Medulla oblongata (tissue), 1 donor: Measurements from ENCODE around the gene SLC6A19.

ENCODE experiments used
- DNase-seq: peaks from one replicate; pipeline ENCODE4 v3.0.0-alpha.2; 2015; ENCODE audit errors: extremely low spot score

Gene SLC6A19

GRCh38 chr5:1166370-1166769 lies 35.0 kb upstream of the SLC6A19 start:
- no peak for DNase-seq

GRCh38 chr5:1167361-1167727 lies 34.1 kb upstream of the SLC6A19 start:
- DNase-seq: no peak

GRCh38 chr5:1167728-1168709 lies 33.4 kb upstream of the SLC6A19 start:
- DNase-seq: peak; percentile 85

DNA sequence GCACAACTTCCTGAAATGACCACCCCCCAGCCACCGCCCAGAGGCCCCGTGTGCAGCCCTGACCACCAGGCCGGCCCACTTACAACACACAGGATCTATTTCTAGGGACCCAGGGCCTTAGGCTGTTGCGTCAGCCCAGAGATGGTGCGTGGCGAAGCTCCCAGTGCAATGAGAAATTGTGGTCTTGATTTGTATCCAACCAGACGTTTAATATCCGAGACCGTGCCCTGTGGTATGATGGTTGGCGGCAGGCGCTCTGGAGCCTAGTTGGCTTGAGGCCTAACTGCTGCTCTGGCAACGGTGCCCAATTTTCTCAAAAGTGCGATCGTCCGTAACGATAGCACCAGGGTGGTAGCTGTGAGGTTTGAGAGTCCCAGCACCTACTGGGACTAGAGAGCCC lies 32.6 kb upstream of the SLC6A19 start:
- DNase-seq: no peak

GRCh38 chr5:1169211-1170115 lies 31.9 kb upstream of the SLC6A19 start:
- DNase-seq: no peak

GRCh38 chr5:1171340-1171941 lies 30.0 kb upstream of the SLC6A19 start:
- DNase-seq: no peak

DNA sequence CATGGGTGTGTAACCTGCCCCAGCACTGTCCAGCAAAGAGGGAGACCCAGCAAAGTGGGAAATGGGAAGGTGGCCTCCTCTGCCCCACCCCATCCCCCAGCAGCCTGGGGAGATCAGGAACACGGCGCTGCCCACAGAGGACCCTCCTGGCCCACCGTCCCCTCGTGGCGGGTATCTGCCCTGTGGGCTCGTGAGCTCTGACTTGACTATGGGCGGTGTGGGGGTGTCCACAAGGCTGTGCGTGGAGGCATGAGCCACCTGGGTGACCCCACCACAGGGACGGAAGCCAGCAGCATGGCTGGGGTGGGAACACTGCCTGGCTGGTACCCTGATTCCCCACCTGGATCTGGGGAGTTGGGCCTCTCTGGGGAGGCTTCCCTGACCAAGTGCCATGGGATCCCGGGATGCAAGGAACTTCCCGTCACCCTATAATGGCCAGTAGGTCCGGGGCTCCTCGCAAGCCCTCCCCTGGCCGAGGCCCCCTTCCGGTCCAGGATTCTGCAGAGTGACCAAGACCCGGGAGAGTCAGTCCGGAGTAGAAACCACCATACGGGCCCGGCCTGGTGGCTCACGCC lies 29.3 kb upstream of the SLC6A19 start:
- DNase-seq: no peak

GRCh38 chr5:1172670-1173404 lies 28.6 kb upstream of the SLC6A19 start:
- no peak for DNase-seq

DNA sequence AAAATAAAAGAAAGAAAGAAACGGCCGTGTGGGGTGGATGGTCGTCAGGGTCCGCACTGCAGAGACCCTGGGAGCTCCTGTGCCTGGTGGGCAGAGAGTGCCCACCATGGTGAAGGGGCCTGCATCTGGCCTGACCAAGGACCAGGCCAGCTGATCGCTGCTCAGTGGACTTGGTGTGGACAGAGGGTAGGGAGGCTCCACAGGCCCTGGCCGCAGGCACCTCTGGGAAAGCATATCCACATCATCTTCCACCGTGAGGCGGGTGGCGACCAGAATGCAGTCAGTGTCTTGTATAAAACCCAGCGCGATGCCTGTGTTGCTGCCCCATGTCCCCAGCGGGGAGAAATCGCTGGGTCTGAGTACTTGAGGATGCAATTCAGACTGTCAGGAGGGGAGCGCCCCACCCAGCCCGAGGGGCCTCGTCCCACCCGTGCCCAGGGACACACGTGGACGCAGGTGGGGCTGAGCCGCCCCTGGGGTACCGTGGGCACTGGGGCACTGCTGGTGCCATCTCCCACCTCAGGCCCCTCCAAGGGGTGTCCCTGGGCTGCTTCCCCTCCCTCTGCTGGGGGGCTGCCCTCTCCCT lies 27.8 kb upstream of the SLC6A19 start:
- no peak for DNase-seq

- DNase-seq: peak; percentile 42
These were observed 27.1 kb upstream of the SLC6A19 start for GRCh38 chr5:1174122-1174936.

DNA sequence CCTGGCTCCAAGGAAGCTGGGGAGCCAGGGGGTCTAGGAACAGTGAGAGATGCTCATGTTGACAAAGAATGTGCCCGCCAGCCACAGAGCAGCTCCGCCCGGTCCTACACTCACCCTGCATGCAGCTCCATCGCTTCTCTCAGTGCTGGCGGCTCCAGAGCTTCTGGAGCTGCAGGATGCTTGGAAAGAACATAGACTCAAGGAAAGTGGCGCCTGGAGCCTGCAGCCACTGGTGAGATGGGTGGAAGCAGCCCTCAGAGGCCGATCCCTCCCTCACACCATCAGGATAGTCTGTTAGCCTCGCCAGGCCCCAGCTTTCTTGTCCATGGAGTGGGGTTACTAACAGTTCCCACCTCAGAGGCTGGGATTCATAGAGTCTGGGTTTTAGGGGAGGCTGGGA lies 26.4 kb upstream of the SLC6A19 start:
- no peak for DNase-seq

- no peak for DNase-seq
These were observed 25.5 kb upstream of the SLC6A19 start for GRCh38 chr5:1175801-1176472.

GRCh38 chr5:1176473-1177391 lies 24.7 kb upstream of the SLC6A19 start:
- no peak for DNase-seq

- DNase-seq: no peak
These were observed 23.4 kb upstream of the SLC6A19 start for GRCh38 chr5:1177826-1178528.

DNA sequence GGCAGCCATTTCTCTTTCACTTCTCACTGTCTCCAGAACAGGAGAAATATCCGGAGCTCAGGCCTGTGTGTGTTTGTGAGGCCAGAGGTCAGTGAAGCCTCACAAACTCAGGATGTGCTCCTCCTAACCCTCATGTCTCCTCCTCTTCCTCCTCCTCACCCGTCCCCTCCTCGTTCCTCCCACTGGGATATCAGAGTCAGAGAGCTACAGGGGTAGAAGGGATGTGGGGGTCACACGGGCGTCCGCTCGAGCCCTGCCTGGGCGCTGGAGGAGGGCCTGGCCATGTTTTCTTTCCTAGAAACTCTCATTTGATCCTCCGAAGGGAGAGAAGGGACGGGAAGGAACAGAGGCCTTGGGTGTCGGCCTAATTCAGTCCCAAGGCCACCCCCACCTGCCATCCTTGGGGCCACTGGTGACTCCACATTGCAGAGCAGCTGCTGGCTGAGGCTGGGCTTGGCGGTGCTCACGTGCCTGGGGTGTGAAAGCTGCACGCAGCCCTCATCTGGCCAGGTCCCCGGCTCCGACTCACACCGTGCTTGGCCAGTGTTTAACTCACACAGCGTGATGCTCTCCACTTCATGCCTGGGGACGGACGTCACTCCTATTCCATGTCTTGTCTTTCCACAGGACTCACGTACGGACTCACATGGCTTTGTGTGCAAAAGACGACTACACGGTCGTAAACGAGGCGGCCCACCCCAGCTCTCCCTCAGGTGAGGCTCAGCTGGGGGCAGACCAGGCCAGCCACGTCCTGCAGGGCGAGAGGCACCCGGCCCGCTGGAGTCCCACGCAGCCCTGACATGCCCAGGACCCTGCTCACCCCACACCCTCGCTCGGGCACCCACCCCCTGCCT lies 22.6 kb upstream of the SLC6A19 start:
- no peak for DNase-seq

DNA sequence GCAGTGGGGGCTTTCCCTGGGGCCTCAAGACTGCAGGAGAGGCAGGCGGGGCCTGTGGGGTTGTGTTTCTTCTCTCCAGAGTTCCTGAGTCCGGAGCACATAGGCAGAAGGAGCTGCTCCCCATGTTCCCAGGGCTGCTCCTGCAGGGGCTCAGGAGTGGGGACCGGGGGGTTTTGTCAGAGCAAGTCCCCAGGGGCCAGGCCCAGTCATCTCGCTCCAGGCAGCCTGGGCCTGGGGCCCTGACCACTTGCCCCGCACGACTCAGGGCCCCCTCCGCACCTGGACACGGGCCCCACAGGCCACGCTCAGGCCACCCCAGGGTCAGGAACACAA lies 22.0 kb upstream of the SLC6A19 start:
- no peak for DNase-seq

GRCh38 chr5:1180096-1180495 lies 21.3 kb upstream of the SLC6A19 start:
- no peak for DNase-seq
